Neutrophil (primary cell): Measurements from ENCODE around the gene LCP1.

Source experiments
- H3K27ac ChIP-seq: fragments of 200-600 bp; sonication (generic); 2 replicates; pipeline ENCODE4 v1.5.1; 2016; ENCODE audit warnings: mild to moderate bottlenecking, moderate library complexity
- H3K27me3 ChIP-seq: fragments of 200-600 bp; sonication (generic); 2 replicates; pipeline ENCODE4 v1.6.0; 2016; ENCODE audit warnings: mild to moderate bottlenecking
- H3K36me3 ChIP-seq: fragments of 200-600 bp; sonication (generic); 2 replicates; pipeline ENCODE4 v1.5.1; 2017
- H3K4me1 ChIP-seq, 2 experiments: fragments of 200-600 bp in 1 of 2; sonication (generic) in 1 of 2; 1 replicate in 1 of 2; 2 replicates in 1 of 2; pipeline versions ENCODE4 v1.5.1 to v1.6.1; 2013 to 2016; ENCODE audit warnings: low read depth in 1 of 2, low read length in 1 of 2, mild to moderate bottlenecking in 1 of 2, moderate library complexity in 1 of 2; ENCODE audit not compliant: control insufficient read depth in 1 of 2, insufficient read depth in 1 of 2
- H3K4me3 ChIP-seq, 2 experiments: fragments of 200-600 bp in 1 of 2; sonication (generic) in 1 of 2; 1 replicate in 1 of 2; 2 replicates in 1 of 2; pipeline ENCODE4 v1.5.1; 2013 to 2016; ENCODE audit warnings: low read depth in 1 of 2, low read length in 1 of 2, mild to moderate bottlenecking in 1 of 2, moderate library complexity in 1 of 2
- H3K9me3 ChIP-seq: fragments of 200-600 bp; sonication (generic); 2 replicates; pipeline ENCODE4 v1.5.1; 2016
- CTCF ChIP-seq: fragments of 200-600 bp; sonication (generic); IDR thresholded peaks from 2 replicates; pipeline ENCODE4 v1.5.1; 2016; ENCODE audit warnings: antibody characterized with exemption

The LCP1 gene

GRCh38 chr13:46149272-46150133, 32.5 kb downstream of the LCP1 start:
- TF ChIP-seq CTCF, result no peak
- H3K4me1 ChIP-seq, result peaks cover 0 to 4% of the 10 kb centered on the region in 2 experiments
- H3K36me3 ChIP-seq, result peaks cover 98% of the 10 kb centered on the region
- no peaks in the 10 kb centered on the region for H3K27me3 ChIP-seq
- H3K4me3 ChIP-seq, result no peak overlapping the region
- peaks cover 18% of the 10 kb centered on the region for H3K9me3 ChIP-seq
- peak overlapping the region; percentile 32 for H3K27ac ChIP-seq

DNA sequence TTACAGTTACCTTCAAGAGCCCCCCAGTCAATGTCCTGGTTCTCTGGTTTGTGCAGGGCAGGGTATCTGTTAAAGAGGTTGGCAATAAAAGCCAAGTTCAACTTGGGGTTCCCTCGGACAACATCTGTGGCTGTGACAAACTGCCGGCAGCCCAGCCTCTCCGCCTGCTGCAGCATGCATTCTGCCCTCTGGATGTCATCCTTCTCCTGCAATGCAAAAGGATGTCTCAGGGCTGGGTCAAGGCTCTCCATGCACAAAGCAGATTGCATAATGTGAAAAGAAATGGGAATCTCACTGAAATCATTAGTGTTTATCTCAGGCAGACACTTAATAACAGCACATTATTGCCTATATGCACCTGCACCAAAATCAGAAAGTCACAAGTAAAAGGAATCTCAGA, 35.1 kb downstream of the LCP1 start:
- Histone ChIP-seq H3K36me3 (peaks cover 98% of the 10 kb centered on the region), H3K27me3 (no peaks in the 10 kb centered on the region), H3K9me3 (peaks cover 16% of the 10 kb centered on the region), H3K4me3 (no peak overlapping the region), H3K27ac (peak overlapping the region; percentile 45), H3K4me1 (peaks cover 0 to 4% of the 10 kb centered on the region in 2 experiments)
- no peak for TF ChIP-seq CTCF

- no peak for TF ChIP-seq CTCF
- peak overlapping the region; percentile 45 for H3K27ac ChIP-seq
- no peak overlapping the region for H3K4me3 ChIP-seq
- peaks cover 13% of the 10 kb centered on the region for H3K9me3 ChIP-seq
- H3K4me1 ChIP-seq, result peaks cover 0 to 2% of the 10 kb centered on the region in 2 experiments
- H3K36me3 ChIP-seq, result peaks cover 98% of the 10 kb centered on the region
- no peaks in the 10 kb centered on the region for H3K27me3 ChIP-seq
These were observed 36.0 kb downstream of the LCP1 start for GRCh38 chr13:46145950-46146349.

GRCh38 chr13:46145135-46145534, 36.8 kb downstream of the LCP1 start:
- no peak overlapping the region for H3K4me3 ChIP-seq
- no peaks in the 10 kb centered on the region for H3K27me3 ChIP-seq
- TF ChIP-seq CTCF, result no peak
- no peaks in the 10 kb centered on the region for H3K4me1 ChIP-seq
- peak overlapping the region; percentile 8 for H3K27ac ChIP-seq
- H3K9me3 ChIP-seq, result peaks cover 10% of the 10 kb centered on the region
- H3K36me3 ChIP-seq, result peaks cover 98% of the 10 kb centered on the region

GRCh38 chr13:46143184-46143701, 38.7 kb downstream of the LCP1 start:
- no peak for TF ChIP-seq CTCF
- Histone ChIP-seq H3K9me3 (peaks cover 8% of the 10 kb centered on the region), H3K36me3 (peaks cover 98% of the 10 kb centered on the region), H3K4me1 (no peaks in the 10 kb centered on the region), H3K27ac (peak overlapping the region; percentile 30), H3K27me3 (no peaks in the 10 kb centered on the region), H3K4me3 (no peak overlapping the region)
